ENCODE results near the gene C12orf56.
"Not testable (repeated sequence)": the region's sequence is repeated elsewhere in the genome, so short reads cannot be mapped to it uniquely, and the experiment has no call there.

C12orf56 gene

DNA sequence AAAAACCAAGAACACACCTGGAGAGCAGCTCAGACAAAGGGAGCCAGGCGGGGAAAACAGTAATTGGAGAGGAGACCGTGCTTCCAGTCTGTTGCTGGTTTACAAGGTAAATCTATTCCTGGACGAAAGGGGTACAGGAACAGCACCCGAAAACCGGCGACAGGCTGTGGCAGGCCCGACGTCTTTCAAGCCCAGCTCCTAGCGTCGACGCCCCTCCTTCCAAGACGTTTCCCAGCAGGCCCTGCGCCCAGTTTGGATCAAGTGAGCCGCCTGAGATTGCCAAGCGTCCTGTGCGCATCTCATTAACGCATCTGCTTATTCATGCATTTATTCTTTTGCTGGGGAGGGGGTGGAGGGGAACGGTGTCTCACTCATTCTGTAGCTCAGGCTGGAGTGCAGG, 1.4 kb downstream of the C12orf56 start:
- no peak for DNase-seq (ENCODE audit: low read depth)
- no peak overlapping the region for H3K4me3 ChIP-seq (replicated peaks; ENCODE audit: low read depth, low read length)
- TF ChIP-seq, protein P1, sequence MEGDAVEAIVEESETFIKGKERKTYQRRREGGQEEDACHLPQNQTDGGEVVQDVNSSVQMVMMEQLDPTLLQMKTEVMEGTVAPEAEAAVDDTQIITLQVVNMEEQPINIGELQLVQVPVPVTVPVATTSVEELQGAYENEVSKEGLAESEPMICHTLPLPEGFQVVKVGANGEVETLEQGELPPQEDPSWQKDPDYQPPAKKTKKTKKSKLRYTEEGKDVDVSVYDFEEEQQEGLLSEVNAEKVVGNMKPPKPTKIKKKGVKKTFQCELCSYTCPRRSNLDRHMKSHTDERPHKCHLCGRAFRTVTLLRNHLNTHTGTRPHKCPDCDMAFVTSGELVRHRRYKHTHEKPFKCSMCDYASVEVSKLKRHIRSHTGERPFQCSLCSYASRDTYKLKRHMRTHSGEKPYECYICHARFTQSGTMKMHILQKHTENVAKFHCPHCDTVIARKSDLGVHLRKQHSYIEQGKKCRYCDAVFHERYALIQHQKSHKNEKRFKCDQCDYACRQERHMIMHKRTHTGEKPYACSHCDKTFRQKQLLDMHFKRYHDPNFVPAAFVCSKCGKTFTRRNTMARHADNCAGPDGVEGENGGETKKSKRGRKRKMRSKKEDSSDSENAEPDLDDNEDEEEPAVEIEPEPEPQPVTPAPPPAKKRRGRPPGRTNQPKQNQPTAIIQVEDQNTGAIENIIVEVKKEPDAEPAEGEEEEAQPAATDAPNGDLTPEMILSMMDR (IDR thresholded peaks at IDR 0.05; ENCODE audit: low read length, missing control alignments): no peak

- no peak overlapping the region for H3K4me3 ChIP-seq (replicated peaks; ENCODE audit: low read depth, low read length)
- no peak for DNase-seq (ENCODE audit: low read depth)
- TF ChIP-seq, protein P1 (IDR thresholded peaks at IDR 0.05; ENCODE audit: low read length, missing control alignments): no peak
Measured at GRCh38 chr12:64387197-64387816, 3.3 kb downstream of the C12orf56 start.

DNA sequence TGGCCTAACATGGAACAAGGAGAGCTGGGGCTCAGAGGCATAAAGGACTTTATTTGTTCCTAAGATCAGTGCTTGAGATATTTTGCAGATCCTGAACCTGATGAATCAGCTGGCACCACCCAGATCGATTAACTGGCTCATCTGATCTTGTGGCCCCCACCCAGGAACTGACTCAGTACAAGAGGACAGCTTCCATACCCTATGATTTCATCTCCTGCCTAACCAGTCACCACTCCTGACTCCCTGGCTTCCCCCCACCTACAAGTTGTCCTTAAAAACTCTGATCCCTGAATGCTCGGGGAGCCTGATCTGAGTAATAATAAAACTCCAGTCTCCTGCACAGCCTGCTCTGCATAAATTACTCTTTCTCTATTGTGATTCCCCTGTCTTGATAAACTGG, 5.1 kb downstream of the C12orf56 start:
- TF ChIP-seq, protein P1 (IDR thresholded peaks at IDR 0.05; ENCODE audit: low read length, missing control alignments): no peak
- no peak for DNase-seq (ENCODE audit: low read depth)
- no peak overlapping the region for H3K4me3 ChIP-seq (replicated peaks; ENCODE audit: low read depth, low read length)

DNA sequence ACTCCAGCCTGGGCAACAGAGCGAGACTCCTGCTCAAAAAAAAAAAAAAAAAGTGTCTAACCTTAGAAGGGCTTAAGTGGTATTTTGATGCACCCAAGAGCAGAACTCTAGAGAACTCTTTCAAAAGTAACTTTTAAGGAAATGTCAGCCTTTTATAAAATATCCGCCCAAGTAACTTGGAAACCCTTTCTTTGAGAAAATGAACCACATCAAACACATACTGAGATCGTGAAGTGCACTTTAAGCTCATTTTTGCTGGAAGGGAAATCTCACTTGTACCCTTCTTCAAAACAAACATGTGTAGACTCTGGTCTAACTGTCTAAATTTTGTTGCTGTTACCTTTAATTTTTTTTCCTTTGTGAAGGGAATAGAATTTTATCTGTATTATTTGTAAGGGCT, 5.5 kb downstream of the C12orf56 start:
- no peak for DNase-seq (ENCODE audit: low read depth)
- TF ChIP-seq, protein P1 (IDR thresholded peaks at IDR 0.05; ENCODE audit: low read length, missing control alignments): no peak
- no peak overlapping the region for H3K4me3 ChIP-seq (replicated peaks; ENCODE audit: low read depth, low read length)

DNA sequence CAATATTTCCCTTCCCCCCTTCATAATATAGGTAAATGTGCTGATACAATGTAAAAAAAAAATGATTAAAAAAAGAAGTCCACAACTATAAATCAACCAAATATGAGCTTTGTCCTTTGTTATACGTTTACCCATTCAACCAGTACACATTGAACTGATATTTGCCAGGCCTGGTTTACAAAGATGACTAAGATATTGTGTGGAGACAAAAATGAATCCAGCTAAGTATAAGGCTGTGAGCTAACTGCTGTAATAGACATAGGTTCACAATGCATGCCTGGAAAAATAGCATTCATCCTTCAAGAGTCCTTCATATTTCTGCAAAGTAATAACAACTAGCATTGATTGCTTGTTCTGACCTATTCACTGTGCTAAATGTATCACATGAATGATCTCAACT, 6.9 kb downstream of the C12orf56 start:
- TF ChIP-seq, protein P1 (IDR thresholded peaks at IDR 0.05; ENCODE audit: low read length, missing control alignments): no peak
- H3K4me3 ChIP-seq (replicated peaks; ENCODE audit: low read depth, low read length): no peak overlapping the region
- no peak for DNase-seq (ENCODE audit: low read depth)

GRCh38 chr12:64362721-64363305, 27.7 kb downstream of the C12orf56 start:
- DNase-seq (ENCODE audit: low read depth): no peak
- no peak overlapping the region for H3K4me3 ChIP-seq (replicated peaks; ENCODE audit: low read depth, low read length)
- TF ChIP-seq, protein P1 (IDR thresholded peaks at IDR 0.05; ENCODE audit: low read length, missing control alignments): no peak

DNA sequence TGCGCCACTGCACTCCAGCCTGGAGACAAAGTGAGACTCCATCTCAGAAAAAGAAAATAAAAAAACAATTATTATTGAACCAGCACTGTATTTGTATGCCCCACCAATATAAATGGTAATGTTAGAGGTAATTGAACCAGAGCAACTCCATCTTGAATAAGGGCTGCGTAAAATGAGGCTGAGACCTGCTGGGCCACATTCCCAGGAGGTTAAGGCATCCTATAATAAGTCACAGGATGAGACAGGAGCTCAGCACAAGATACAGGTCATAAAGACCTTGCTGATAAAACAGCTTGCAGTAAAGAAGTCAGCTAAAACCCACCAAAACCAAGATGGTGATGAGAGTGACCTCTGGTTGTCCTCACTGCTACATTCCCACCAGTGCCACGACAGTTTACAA, 29.4 kb downstream of the C12orf56 start:
- not testable (repeated sequence) for DNase-seq (ENCODE audit: low read depth); H3K4me3 ChIP-seq (replicated peaks; ENCODE audit: low read depth, low read length)

GRCh38 chr12:64356209-64356608, 34.3 kb downstream of the C12orf56 start:
- not testable (repeated sequence) for H3K4me3 ChIP-seq (replicated peaks; ENCODE audit: low read depth, low read length); DNase-seq (ENCODE audit: low read depth)

Data from fibroblast of pulmonary artery (primary cell).